HG03045 (cell line): ENCODE results near the gene MAPK1IP1L.
A peak's percentile ranks its signal among the peaks of the same experiment; 100 is the strongest.
"Not testable (repeated sequence)": the region's sequence is repeated elsewhere in the genome, so short reads cannot be mapped to it uniquely, and the experiment has no call there.

Source experiments
- ATAC-seq: cut with Tn5 transposase; IDR thresholded peaks from one replicate; pipeline ENCODE4 v1.9.1; 2021; ENCODE audit warnings: mild to moderate bottlenecking, moderate library complexity; ENCODE audit not compliant: unreplicated experiment

The MAPK1IP1L gene

GRCh38 chr14:55051423-55052268 is at the start of gene MAPK1IP1L:
Gene MAPK1IP1L, plus strand, starts transcription at chr14:55051647. Its CDS starts 10,037 bp downstream, at chr14:55061684.
- ATAC-seq = peak; percentile 93

- no peak for ATAC-seq
Measured at GRCh38 chr14:55005071-55005470, 46.4 kb upstream of the MAPK1IP1L start.

GRCh38 chr14:55015006-55015405 is 36.4 kb upstream of the MAPK1IP1L start:
- no peak for ATAC-seq

- no peak for ATAC-seq
Measured at GRCh38 chr14:55019968-55020554, 31.4 kb upstream of the MAPK1IP1L start.

- ATAC-seq = not testable (repeated sequence)
Measured at GRCh38 chr14:55024365-55024764, 27.1 kb upstream of the MAPK1IP1L start.

- ATAC-seq = no peak
Measured at GRCh38 chr14:55025948-55026347, 25.5 kb upstream of the MAPK1IP1L start.

GRCh38 chr14:55026441-55026792 is 25.0 kb upstream of the MAPK1IP1L start:
- no peak for ATAC-seq

GRCh38 chr14:55026793-55027561 is 24.5 kb upstream of the MAPK1IP1L start, which contains the start of the genes SOCS4 and WDHD1:
Gene SOCS4, plus strand, starts transcription at chr14:55027236. Its CDS starts 15,806 bp downstream, at chr14:55043042.
Gene WDHD1, minus strand, starts transcription at chr14:55027099. Its CDS starts 312 bp downstream, at chr14:55026787.
- peak; percentile 95 for ATAC-seq

GRCh38 chr14:55028066-55028465 is 23.4 kb upstream of the MAPK1IP1L start:
- ATAC-seq = no peak

GRCh38 chr14:55028476-55028875 is 23.0 kb upstream of the MAPK1IP1L start:
- no peak for ATAC-seq

GRCh38 chr14:55031190-55031589 is 20.3 kb upstream of the MAPK1IP1L start:
- no peak for ATAC-seq

- not testable (repeated sequence) for ATAC-seq
Measured at GRCh38 chr14:55037995-55038394, 13.5 kb upstream of the MAPK1IP1L start.

GRCh38 chr14:55038708-55039107 is 12.7 kb upstream of the MAPK1IP1L start:
- no peak for ATAC-seq

- ATAC-seq = no peak
Measured at GRCh38 chr14:55043528-55043927, 7.9 kb upstream of the MAPK1IP1L start.

- no peak for ATAC-seq
Measured at GRCh38 chr14:55045087-55045486, 6.4 kb upstream of the MAPK1IP1L start.

- no peak for ATAC-seq
Measured at GRCh38 chr14:55047301-55048053, 4.0 kb upstream of the MAPK1IP1L start.

- no peak for ATAC-seq
Measured at GRCh38 chr14:55048900-55049436, 2.5 kb upstream of the MAPK1IP1L start.

- ATAC-seq = peak; percentile 23
Measured at GRCh38 chr14:55051165-55051422, 353 bp upstream of the MAPK1IP1L start.

- peak; percentile 1 for ATAC-seq
Measured at GRCh38 chr14:55052269-55052930, 953 bp downstream of the MAPK1IP1L start.

- ATAC-seq = no peak
Measured at GRCh38 chr14:55053018-55053417, 1.6 kb downstream of the MAPK1IP1L start.
